Ectodermal cell (in vitro differentiated cells): Measurements from ENCODE around the gene CRELD1.

Experiments
- H3K27ac ChIP-seq: 2 replicates; pipeline ENCODE4 v1.7.0; 2013; ENCODE audit warnings: mild to moderate bottlenecking, low read depth, low read length; ENCODE audit not compliant: insufficient read depth, poor library complexity, severe bottlenecking
- H3K27me3 ChIP-seq: 2 replicates; pipeline ENCODE4 v1.7.0; 2013; ENCODE audit warnings: mild to moderate bottlenecking, low read length; ENCODE audit not compliant: insufficient read depth, control insufficient read depth, poor library complexity, severe bottlenecking
- H3K36me3 ChIP-seq: one replicate; pipeline ENCODE4 v1.7.0; 2013; ENCODE audit warnings: low read length; ENCODE audit not compliant: control insufficient read depth, insufficient read depth
- H3K4me1 ChIP-seq: one replicate; pipeline ENCODE4 v1.7.0; 2013; ENCODE audit warnings: low read length; ENCODE audit not compliant: control insufficient read depth, insufficient read depth
- H3K4me3 ChIP-seq: 2 replicates; pipeline ENCODE4 v1.7.0; 2013; ENCODE audit warnings: low read depth, low read length, control low read depth; ENCODE audit not compliant: insufficient read depth
- H3K9me3 ChIP-seq: 2 replicates; pipeline ENCODE4 v1.7.0; 2013; ENCODE audit warnings: mild to moderate bottlenecking, low read length, moderate library complexity; ENCODE audit not compliant: control insufficient read depth
- whole genome bisulfite sequencing, 2 experiments: methylation state at CpG; one replicate each; pipeline ENCODE4 v1.1.7; 2013; ENCODE audit warnings: missing lambda C conversion rate in 2 of 2; 5-methylcytosine and 5-hydroxymethylcytosine counted together

The CRELD1 gene

GRCh38 chr3:9945358-9945757 is 11.7 kb downstream of the CRELD1 start:
- Histone ChIP-seq H3K36me3 (peaks cover 4% of the 10 kb centered on the region), H3K27ac (no peak overlapping the region), H3K27me3 (peaks cover 3% of the 10 kb centered on the region), H3K4me3 (no peak overlapping the region), H3K4me1 (no peaks in the 10 kb centered on the region), H3K9me3 (no peaks in the 10 kb centered on the region)
- WGBS, 2 experiments: 91 to 94% methylated on average over 10 of the region's 10 CpGs

- 10% methylated on average over 90 of the region's 90 CpGs for WGBS, 2 experiments
- peaks cover 3% of the 10 kb centered on the region for H3K27me3 ChIP-seq
- H3K4me1 ChIP-seq: no peaks in the 10 kb centered on the region
- no peaks in the 10 kb centered on the region for H3K9me3 ChIP-seq
- H3K27ac ChIP-seq: peak overlapping the region; percentile 44
- H3K4me3 ChIP-seq: peak overlapping the region; percentile 67
- H3K36me3 ChIP-seq: peaks cover 4% of the 10 kb centered on the region
Measured at GRCh38 chr3:9946112-9947024, 12.7 kb downstream of the CRELD1 start.

- Histone ChIP-seq H3K4me1 (no peaks in the 10 kb centered on the region), H3K4me3 (peak overlapping the region; percentile 67), H3K36me3 (peaks cover 4% of the 10 kb centered on the region), H3K9me3 (no peaks in the 10 kb centered on the region), H3K27me3 (peaks cover 3% of the 10 kb centered on the region), H3K27ac (no peak overlapping the region)
- WGBS, 2 experiments: 80% methylated on average over 85 to 86 of the region's 86 CpGs
Measured at GRCh38 chr3:9947025-9947995, 13.7 kb downstream of the CRELD1 start.

GRCh38 chr3:9948586-9948985 is 15.0 kb downstream of the CRELD1 start:
- Histone ChIP-seq H3K27ac (no peak overlapping the region), H3K4me3 (no peak overlapping the region), H3K36me3 (peaks cover 4% of the 10 kb centered on the region), H3K9me3 (no peaks in the 10 kb centered on the region), H3K4me1 (no peaks in the 10 kb centered on the region), H3K27me3 (peaks cover 3% of the 10 kb centered on the region)
- 89 to 95% methylated on average over 3 of the region's 3 CpGs for WGBS, 2 experiments

GRCh38 chr3:9949115-9949514 is 15.5 kb downstream of the CRELD1 start:
- no peaks in the 10 kb centered on the region for H3K4me1 ChIP-seq
- no peaks in the 10 kb centered on the region for H3K9me3 ChIP-seq
- no peak overlapping the region for H3K27ac ChIP-seq
- 85 to 89% methylated on average over 7 of the region's 7 CpGs for WGBS, 2 experiments
- no peak overlapping the region for H3K4me3 ChIP-seq
- H3K36me3 ChIP-seq: peaks cover 4% of the 10 kb centered on the region
- peaks cover 3% of the 10 kb centered on the region for H3K27me3 ChIP-seq

- no peak overlapping the region for H3K27ac ChIP-seq
- H3K36me3 ChIP-seq: peaks cover 4% of the 10 kb centered on the region
- WGBS, 2 experiments: 92 to 93% methylated on average over 9 of the region's 9 CpGs
- H3K4me3 ChIP-seq: no peak overlapping the region
- no peaks in the 10 kb centered on the region for H3K4me1 ChIP-seq
- H3K9me3 ChIP-seq: no peaks in the 10 kb centered on the region
- peaks cover 3% of the 10 kb centered on the region for H3K27me3 ChIP-seq
Measured at GRCh38 chr3:9949626-9950025, 16.0 kb downstream of the CRELD1 start.

GRCh38 chr3:9951126-9951525 is 17.5 kb downstream of the CRELD1 start:
- Histone ChIP-seq H3K27ac (no peak overlapping the region), H3K9me3 (no peaks in the 10 kb centered on the region), H3K4me3 (peak overlapping the region; percentile 81), H3K27me3 (peaks cover 3% of the 10 kb centered on the region), H3K4me1 (no peaks in the 10 kb centered on the region), H3K36me3 (peaks cover 4% of the 10 kb centered on the region)
- 61 to 62% methylated on average over 7 of the region's 7 CpGs for WGBS, 2 experiments

- Histone ChIP-seq H3K4me1 (no peaks in the 10 kb centered on the region), H3K36me3 (peaks cover 4% of the 10 kb centered on the region), H3K9me3 (no peaks in the 10 kb centered on the region), H3K27me3 (peaks cover 3% of the 10 kb centered on the region), H3K27ac (no peak overlapping the region), H3K4me3 (peak overlapping the region; percentile 81)
- 33 to 36% methylated on average over 10 of the region's 10 CpGs for WGBS, 2 experiments
Measured at GRCh38 chr3:9951598-9951961, 17.9 kb downstream of the CRELD1 start.

GRCh38 chr3:9951962-9952805 is 18.6 kb downstream of the CRELD1 start, which contains the start of gene PRRT3:
Gene PRRT3 (minus strand): TSS chr3:9952408. CDS start chr3:9950115, 2,293 bp downstream.
- H3K27ac ChIP-seq: no peak within 1 kb of the TSS
- H3K27me3 ChIP-seq: no peaks in the 10 kb centered on the region
- H3K9me3 ChIP-seq: no peaks in the 10 kb centered on the region
- H3K4me3 ChIP-seq: peak within 1 kb of the TSS; percentile 81
- peaks cover 4% of the 10 kb centered on the region for H3K36me3 ChIP-seq
- WGBS, 2 experiments: 3 to 5% methylated on average over 51 to 52 of the region's 52 CpGs
- H3K4me1 ChIP-seq: no peaks in the 10 kb centered on the region
